Activated CD8-positive, alpha-beta memory T cell treated with anti-CD3 and anti-CD28 coated beads, Interleukin-2, amount 50 U/mL, for 24 hours (primary cell): ENCODE data around the gene DFFB.
A peak's percentile ranks its signal among the peaks of the same experiment; 100 is the strongest.

ENCODE experiments used
- DNase-seq: peaks from one replicate; pipeline ENCODE4 v3.0.0-alpha.2; 2020; ENCODE audit errors: extremely low read depth

DFFB gene

GRCh38 chr1:3896396-3897000 is 39.2 kb downstream of the DFFB start:
- DNase-seq = no peak

- no peak for DNase-seq
Observed at GRCh38 chr1:3898475-3898735, 41.1 kb downstream of the DFFB start.

- DNase-seq = no peak
Observed at GRCh38 chr1:3898994-3899753, 41.9 kb downstream of the DFFB start.

GRCh38 chr1:3899754-3900149 is 42.5 kb downstream of the DFFB start:
- DNase-seq = no peak

GRCh38 chr1:3900150-3900968 is 43.1 kb downstream of the DFFB start, which contains the start of gene C1orf174:
C1orf174 (minus strand) TSS chr1:3900272; CDS start chr1:3900186, 86 bp downstream.
- DNase-seq = peak; percentile 87

- DNase-seq = peak; percentile 64
Observed at GRCh38 chr1:3900969-3901529, 43.8 kb downstream of the DFFB start.

GRCh38 chr1:3902111-3902511 is 44.8 kb downstream of the DFFB start:
- DNase-seq = no peak

GRCh38 chr1:3902571-3903091 is 45.4 kb downstream of the DFFB start:
- no peak for DNase-seq

- DNase-seq = no peak
Observed at GRCh38 chr1:3903141-3904005, 46.1 kb downstream of the DFFB start.

- no peak for DNase-seq
Observed at GRCh38 chr1:3904006-3904842, 46.9 kb downstream of the DFFB start.

GRCh38 chr1:3904843-3905185 is 47.5 kb downstream of the DFFB start:
- DNase-seq = no peak

- DNase-seq = no peak
Observed at GRCh38 chr1:3905266-3905952, 48.1 kb downstream of the DFFB start.

GRCh38 chr1:3905953-3906671 is 48.8 kb downstream of the DFFB start:
- no peak for DNase-seq

- no peak for DNase-seq
Observed at GRCh38 chr1:3906672-3907020, 49.4 kb downstream of the DFFB start.

- DNase-seq = no peak
Observed at GRCh38 chr1:3907031-3907534, 49.8 kb downstream of the DFFB start.

- DNase-seq = no peak
Observed at GRCh38 chr1:3907621-3908165, 50.4 kb downstream of the DFFB start.

- no peak for DNase-seq
Observed at GRCh38 chr1:3908886-3909517, 51.7 kb downstream of the DFFB start.

- no peak for DNase-seq
Observed at GRCh38 chr1:3909615-3910014, 52.3 kb downstream of the DFFB start.
